Measurements from ENCODE around the gene HSPB1.

Gene HSPB1

DNA sequence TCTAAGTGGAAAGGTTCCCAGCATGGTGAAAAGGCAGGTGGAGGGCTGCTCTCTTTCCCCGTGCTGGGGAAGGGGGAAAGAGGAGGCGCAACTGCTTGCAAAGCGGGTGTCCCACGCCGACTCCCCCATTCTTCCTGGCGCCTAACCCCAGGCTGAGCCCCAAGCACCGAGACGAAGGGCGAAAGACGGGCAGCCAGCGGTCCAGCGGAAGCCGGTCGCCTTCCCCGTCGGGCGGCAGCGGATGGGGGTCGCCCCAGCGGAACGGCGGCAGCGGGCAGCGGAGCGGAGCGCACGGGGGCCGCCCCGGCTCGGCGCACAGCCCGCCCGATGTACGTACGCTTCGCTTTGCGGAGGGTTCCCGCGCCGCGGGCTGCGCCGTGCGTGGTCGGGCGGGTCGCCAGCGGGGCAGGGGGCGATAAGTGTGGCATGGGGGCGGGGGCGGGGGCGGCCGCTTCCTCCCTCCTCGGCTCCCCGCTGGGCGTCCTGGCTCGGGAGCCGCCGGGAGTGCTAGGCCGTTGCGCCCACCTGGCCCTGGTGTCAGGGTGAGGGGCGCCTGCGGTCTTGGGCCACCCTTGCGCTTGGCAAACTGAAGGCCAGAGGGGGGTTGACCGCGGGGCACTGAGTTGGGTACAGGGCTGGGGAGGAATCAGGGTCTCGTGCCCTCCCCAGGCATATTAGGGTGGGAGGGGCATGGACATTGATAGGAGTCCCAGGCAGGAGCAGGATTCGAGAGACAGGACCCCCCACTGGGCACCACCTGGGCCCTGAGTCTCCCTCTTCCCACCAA, 35.2 kb upstream of the HSPB1 start (continued):
- no peak for TF ChIP-seq AEBP2 (tag by site-specific recombination; IDR thresholded peaks at IDR 0.05; ENCODE audit: borderline replicate concordance)
- no peak for TF ChIP-seq ZNF473 (tag by site-specific recombination; IDR thresholded peaks at IDR 0.05)
- TF ChIP-seq MEIS1 (CRISPR knock-in tag; IDR thresholded peaks at IDR 0.05; ENCODE audit: borderline replicate concordance): no peak
- no peak for TF ChIP-seq ZNF292 (tag by site-specific recombination; IDR thresholded peaks at IDR 0.05; ENCODE audit: borderline replicate concordance, low read depth)
- TF ChIP-seq ZFP69B (tag by site-specific recombination; IDR thresholded peaks at IDR 0.05): no peak
- TF ChIP-seq ZNF341 (tag by site-specific recombination; IDR thresholded peaks at IDR 0.05; ENCODE audit: low read depth): peak; percentile 65
- no peak for TF ChIP-seq KLF16 (tag by site-specific recombination; IDR thresholded peaks at IDR 0.05)
- no peak for TF ChIP-seq HIC1 (tag by site-specific recombination; IDR thresholded peaks at IDR 0.05)
- TF ChIP-seq, protein P1, sequence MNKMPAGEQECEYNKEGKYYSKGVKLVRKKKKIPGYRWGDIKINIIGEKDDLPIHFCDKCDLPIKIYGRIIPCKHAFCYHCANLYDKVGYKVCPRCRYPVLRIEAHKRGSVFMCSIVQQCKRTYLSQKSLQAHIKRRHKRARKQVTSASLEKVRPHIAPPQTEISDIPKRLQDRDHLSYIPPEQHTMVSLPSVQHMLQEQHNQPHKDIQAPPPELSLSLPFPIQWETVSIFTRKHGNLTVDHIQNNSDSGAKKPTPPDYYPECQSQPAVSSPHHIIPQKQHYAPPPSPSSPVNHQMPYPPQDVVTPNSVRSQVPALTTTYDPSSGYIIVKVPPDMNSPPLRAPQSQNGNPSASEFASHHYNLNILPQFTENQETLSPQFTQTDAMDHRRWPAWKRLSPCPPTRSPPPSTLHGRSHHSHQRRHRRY (tag by site-specific recombination; IDR thresholded peaks at IDR 0.05): no peak
- TF ChIP-seq PATZ1 (tag by site-specific recombination; IDR thresholded peaks at IDR 0.05): peak; percentile 17; the same call in 1 of the 2 replicates
- TF ChIP-seq PRDM2 (tag by site-specific recombination; IDR thresholded peaks at IDR 0.05; ENCODE audit: borderline replicate concordance): no peak
- no peak for TF ChIP-seq ZSCAN16 (tag by site-specific recombination; IDR thresholded peaks at IDR 0.05)
- TF ChIP-seq ZBTB8A (tag by site-specific recombination; IDR thresholded peaks at IDR 0.05): peak; percentile 60; the same call in 1 of the 2 replicates
- TF ChIP-seq, protein P2, sequence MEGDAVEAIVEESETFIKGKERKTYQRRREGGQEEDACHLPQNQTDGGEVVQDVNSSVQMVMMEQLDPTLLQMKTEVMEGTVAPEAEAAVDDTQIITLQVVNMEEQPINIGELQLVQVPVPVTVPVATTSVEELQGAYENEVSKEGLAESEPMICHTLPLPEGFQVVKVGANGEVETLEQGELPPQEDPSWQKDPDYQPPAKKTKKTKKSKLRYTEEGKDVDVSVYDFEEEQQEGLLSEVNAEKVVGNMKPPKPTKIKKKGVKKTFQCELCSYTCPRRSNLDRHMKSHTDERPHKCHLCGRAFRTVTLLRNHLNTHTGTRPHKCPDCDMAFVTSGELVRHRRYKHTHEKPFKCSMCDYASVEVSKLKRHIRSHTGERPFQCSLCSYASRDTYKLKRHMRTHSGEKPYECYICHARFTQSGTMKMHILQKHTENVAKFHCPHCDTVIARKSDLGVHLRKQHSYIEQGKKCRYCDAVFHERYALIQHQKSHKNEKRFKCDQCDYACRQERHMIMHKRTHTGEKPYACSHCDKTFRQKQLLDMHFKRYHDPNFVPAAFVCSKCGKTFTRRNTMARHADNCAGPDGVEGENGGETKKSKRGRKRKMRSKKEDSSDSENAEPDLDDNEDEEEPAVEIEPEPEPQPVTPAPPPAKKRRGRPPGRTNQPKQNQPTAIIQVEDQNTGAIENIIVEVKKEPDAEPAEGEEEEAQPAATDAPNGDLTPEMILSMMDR (tag by site-specific recombination; IDR thresholded peaks at IDR 0.05): no peak
- no peak for TF ChIP-seq ZNF211 (tag by site-specific recombination; IDR thresholded peaks at IDR 0.05; ENCODE audit: low read depth)
- TF ChIP-seq ZNF670 (tag by site-specific recombination; IDR thresholded peaks at IDR 0.05; ENCODE audit: low read depth): no peak
- TF ChIP-seq ZNF335 (tag by site-specific recombination; conservative IDR thresholded peaks at IDR 0.05): peak; percentile 79
